Hepatocyte (in vitro differentiated cells): Measurements from ENCODE around the gene MEP1B.
"Not testable (repeated sequence)": the region's sequence is repeated elsewhere in the genome, so short reads cannot be mapped to it uniquely, and the experiment has no call there.

Experiments used
- EZH2 ChIP-seq: fragments of 200-600 bp; sonication (generic); IDR thresholded peaks from 2 replicates; pipeline ENCODE4 v1.6.1; 2016; ENCODE audit warnings: antibody characterized with exemption, mild to moderate bottlenecking, borderline replicate concordance
- TF ChIP-seq, protein P1 (sequence below): fragments of 200-600 bp; sonication (generic); IDR thresholded peaks from 2 replicates; pipeline ENCODE4 v1.5.1; 2016; ENCODE audit warnings: antibody characterized with exemption, mild to moderate bottlenecking; ENCODE audit not compliant: poor library complexity

DNA sequence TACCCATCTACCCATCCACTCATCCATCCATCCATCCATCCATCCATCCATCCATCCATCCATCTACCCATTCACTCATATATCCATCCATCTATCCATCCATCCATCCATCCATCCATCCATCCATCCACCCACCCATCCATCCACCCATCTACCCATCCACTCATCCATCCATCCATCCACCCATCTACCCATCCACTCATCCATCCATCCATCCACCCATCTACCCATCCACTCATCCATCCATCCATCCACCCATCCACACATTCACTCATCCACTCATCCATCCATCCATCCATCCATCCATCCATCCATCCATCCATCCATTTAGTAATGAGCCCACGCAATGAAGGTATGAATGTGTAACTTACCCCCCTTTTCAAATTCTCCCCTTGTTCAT, 13.1 kb upstream of the MEP1B start:
- TF ChIP-seq, protein P1, sequence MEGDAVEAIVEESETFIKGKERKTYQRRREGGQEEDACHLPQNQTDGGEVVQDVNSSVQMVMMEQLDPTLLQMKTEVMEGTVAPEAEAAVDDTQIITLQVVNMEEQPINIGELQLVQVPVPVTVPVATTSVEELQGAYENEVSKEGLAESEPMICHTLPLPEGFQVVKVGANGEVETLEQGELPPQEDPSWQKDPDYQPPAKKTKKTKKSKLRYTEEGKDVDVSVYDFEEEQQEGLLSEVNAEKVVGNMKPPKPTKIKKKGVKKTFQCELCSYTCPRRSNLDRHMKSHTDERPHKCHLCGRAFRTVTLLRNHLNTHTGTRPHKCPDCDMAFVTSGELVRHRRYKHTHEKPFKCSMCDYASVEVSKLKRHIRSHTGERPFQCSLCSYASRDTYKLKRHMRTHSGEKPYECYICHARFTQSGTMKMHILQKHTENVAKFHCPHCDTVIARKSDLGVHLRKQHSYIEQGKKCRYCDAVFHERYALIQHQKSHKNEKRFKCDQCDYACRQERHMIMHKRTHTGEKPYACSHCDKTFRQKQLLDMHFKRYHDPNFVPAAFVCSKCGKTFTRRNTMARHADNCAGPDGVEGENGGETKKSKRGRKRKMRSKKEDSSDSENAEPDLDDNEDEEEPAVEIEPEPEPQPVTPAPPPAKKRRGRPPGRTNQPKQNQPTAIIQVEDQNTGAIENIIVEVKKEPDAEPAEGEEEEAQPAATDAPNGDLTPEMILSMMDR, result not testable (repeated sequence)
- TF ChIP-seq EZH2, result not testable (repeated sequence)
